A673 (cell line): ENCODE data around the gene RBM3.

Experiments used
- EZH2 ChIP-seq: fragments of 200-600 bp; sonication (generic); IDR thresholded peaks from 2 replicates; pipeline ENCODE4 v1.6.1; 2017; ENCODE audit warnings: borderline replicate concordance, low read depth, mild to moderate bottlenecking, mixed read lengths, antibody characterized with exemption, low read length; ENCODE audit not compliant: poor library complexity, severe bottlenecking
- TF ChIP-seq, protein P1 (sequence below): fragments of 300-800, 200-600 bp; sonication (generic); conservative IDR thresholded peaks from 2 replicates; pipeline ENCODE4 v1.5.1; 2017; ENCODE audit warnings: low read depth, mild to moderate bottlenecking, antibody characterized with exemption, low read length, moderate library complexity, mixed read lengths

DNA sequence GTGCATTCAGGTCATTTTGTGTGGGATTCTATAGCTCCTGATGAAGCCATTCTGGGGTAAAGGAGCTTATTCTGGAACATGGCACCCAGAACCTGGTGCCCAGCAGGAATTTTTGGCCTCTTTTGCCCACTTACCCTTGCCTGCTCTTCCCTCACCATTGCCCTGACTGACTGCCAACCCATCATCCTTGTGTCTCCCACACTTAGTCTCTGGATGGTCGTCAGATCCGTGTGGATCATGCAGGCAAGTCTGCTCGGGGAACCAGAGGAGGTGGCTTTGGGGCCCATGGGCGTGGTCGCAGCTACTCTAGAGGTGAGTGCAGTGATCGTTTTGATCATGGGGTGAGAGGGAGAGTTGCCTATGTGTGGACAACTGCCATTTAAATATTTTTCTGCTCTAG, 1.8 kb downstream of the RBM3 start:
- no peak for TF ChIP-seq EZH2
- TF ChIP-seq, protein P1, sequence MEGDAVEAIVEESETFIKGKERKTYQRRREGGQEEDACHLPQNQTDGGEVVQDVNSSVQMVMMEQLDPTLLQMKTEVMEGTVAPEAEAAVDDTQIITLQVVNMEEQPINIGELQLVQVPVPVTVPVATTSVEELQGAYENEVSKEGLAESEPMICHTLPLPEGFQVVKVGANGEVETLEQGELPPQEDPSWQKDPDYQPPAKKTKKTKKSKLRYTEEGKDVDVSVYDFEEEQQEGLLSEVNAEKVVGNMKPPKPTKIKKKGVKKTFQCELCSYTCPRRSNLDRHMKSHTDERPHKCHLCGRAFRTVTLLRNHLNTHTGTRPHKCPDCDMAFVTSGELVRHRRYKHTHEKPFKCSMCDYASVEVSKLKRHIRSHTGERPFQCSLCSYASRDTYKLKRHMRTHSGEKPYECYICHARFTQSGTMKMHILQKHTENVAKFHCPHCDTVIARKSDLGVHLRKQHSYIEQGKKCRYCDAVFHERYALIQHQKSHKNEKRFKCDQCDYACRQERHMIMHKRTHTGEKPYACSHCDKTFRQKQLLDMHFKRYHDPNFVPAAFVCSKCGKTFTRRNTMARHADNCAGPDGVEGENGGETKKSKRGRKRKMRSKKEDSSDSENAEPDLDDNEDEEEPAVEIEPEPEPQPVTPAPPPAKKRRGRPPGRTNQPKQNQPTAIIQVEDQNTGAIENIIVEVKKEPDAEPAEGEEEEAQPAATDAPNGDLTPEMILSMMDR, result no peak
